Stimulated activated CD4-positive, alpha-beta T cell treated with anti-CD3 and anti-CD28 coated beads, Interleukin-1b, Interleukin-23, amount 100 ng/mL, for 4 hours (primary cell): ENCODE results near the gene NCAM2.

Experiments
- DNase-seq, 2 donors: peaks; one replicate each; pipeline ENCODE4 v3.0.0-alpha.2; 2020; ENCODE audit warnings: low read depth in 2 of 2

The NCAM2 gene

GRCh38 chr21:21028275-21028820 is 30.1 kb downstream of the NCAM2 start:
- DNase-seq, result no peak

- no peak for DNase-seq
These were observed 31.0 kb downstream of the NCAM2 start for GRCh38 chr21:21029164-21029563.

DNA sequence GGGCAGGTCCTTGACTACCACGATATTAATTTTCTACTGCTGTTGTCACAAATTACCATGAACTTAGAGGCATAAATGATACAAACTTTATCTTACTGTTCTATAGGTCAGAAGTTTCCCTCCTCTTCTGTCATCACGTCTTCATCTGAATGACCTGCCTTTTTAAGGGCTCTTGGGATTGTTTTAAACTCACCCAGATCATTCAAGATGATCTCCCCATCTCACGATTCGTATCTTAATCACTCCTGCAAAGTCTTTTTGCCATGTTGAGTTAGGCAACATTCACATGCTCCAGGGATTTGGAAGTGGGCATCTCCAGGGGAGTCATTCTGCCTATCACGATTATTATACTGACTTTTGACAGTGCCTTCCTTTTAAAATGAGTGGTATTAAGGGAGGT is 32.1 kb downstream of the NCAM2 start:
- DNase-seq, result no peak

GRCh38 chr21:21034036-21034435 is 35.8 kb downstream of the NCAM2 start:
- DNase-seq, result no peak

DNA sequence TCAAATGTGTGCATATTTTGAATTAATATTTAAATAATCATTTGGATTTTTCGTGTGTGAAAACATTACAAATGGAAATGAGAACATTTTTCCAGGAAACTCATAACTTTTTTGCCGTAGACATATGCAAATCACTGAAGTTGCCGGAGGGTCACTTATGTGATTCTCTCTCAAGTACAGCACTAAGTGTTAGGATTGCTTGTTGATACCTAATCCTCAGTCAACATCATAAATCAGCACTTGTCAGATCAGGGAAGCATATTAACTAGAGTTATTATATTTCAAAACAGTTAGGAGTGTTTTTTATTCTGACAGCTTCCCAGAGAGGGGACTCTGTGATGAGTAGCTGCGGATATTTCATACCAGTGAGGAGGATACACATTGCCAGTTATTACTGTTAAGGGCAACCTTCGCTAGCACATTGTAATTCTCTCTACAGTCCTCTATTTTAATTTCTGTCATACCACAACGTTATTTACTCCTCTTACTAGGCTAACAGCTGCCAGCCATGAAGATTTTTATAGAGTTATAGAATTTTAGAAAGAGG is 41.5 kb downstream of the NCAM2 start:
- DNase-seq, result no peak

GRCh38 chr21:21045518-21045917 is 47.3 kb downstream of the NCAM2 start:
- no peak for DNase-seq

GRCh38 chr21:21046063-21046462 is 47.9 kb downstream of the NCAM2 start:
- no peak for DNase-seq

DNA sequence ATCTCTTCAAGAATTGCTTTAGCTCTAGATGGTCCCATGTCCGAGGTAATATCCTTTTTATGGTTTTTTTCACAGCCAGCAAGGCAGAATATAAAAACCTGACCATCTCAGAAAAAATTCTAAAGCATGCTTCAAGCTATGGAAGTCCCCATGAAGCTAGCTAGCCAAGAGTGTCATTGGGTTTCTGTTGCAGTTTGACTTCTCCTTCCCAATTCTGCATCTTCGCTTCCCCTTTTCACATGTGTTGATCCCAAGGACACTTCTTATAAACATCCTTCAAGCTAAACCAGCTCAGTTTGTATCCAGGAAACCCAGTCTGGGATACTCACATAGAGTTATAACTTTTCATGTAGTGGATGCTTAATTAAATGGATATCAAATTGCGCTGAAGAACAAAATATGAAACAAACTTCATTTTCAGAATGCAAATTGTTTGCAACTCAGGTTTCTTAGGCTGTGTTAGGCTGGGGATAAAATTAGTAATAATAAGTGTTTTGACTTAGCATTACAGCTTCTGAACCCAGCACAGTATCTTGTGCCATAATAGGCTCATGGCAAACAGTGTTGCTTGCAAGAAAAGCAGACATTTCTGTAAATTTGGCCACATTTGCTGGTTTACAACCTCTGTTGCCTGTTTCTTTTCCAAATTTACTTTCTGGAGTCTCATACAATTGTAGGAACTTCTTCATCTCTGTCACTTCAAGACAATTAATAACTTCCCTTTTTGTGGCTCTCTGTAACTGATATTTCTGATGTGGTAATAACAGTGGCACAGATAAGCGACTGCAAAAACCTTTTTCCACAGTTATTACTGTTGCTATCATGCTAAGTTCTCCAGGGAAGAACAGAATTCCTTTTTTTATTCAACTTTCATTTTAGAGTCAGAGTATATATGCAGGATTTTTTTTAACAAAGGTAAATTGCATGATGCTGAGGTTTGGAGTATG is 53.2 kb downstream of the NCAM2 start:
- no peak for DNase-seq

GRCh38 chr21:21052672-21053071 is 54.5 kb downstream of the NCAM2 start:
- no peak for DNase-seq

DNA sequence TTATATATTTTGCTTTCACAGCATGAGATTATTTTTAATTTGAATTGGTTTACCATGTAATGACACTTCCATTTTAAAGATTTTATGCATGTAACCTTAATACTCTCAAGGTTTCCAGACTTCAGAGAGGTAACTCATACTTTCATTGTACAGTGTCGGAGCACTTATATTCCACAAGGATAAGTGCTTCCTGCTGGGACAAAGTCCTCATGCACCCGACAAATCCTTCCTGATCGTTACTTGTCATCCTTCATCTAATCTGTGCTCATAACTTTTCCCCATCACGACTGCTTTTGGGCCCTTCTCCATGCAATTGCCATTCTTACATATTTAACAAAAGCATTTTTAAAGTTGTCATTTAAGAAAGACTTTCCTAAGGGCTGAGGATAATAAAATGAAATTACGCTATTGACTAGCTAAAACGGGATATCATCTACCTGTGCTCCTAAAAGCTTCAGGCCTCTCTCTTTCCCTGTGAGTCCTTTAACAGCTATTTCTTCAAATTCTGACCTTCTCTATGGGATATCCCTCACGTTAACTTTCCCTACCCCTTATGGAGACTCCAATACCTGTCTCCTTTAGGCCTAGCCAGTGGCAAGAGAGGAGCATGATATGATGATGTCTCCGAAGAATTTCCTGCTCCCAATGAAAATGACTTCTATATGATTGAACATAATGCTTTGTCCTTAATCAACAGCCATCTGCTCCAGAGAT is 59.3 kb downstream of the NCAM2 start:
- DNase-seq, result no peak

- DNase-seq, result no peak
These were observed 65.6 kb downstream of the NCAM2 start for GRCh38 chr21:21063828-21064227.

- DNase-seq, result no peak
These were observed 66.1 kb downstream of the NCAM2 start for GRCh38 chr21:21064353-21064752.

- DNase-seq, result no peak
These were observed 69.2 kb downstream of the NCAM2 start for GRCh38 chr21:21067375-21067774.

- DNase-seq, result no peak
These were observed 76.1 kb downstream of the NCAM2 start for GRCh38 chr21:21074305-21074704.

GRCh38 chr21:21076051-21076450 is 77.8 kb downstream of the NCAM2 start:
- DNase-seq, result no peak

DNA sequence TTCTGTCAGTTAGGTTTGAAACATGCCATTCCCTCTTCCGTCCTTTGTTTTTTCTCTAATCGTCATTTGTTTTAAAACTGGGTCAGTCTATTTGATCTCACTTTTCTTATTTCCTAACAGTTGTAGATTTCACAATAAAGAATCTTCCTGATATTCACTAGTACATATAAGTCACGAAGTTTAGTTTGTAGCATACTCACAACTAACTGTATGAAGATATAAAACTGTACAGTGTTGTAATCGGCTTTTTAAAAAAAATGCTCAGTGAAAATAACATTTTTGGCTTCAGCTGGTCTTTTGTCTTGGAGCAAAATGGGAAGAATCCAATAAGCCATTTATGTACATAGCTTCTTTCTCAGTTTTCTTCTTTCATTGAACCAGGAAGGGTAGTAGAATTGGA is 78.3 kb downstream of the NCAM2 start:
- DNase-seq, result no peak

DNA sequence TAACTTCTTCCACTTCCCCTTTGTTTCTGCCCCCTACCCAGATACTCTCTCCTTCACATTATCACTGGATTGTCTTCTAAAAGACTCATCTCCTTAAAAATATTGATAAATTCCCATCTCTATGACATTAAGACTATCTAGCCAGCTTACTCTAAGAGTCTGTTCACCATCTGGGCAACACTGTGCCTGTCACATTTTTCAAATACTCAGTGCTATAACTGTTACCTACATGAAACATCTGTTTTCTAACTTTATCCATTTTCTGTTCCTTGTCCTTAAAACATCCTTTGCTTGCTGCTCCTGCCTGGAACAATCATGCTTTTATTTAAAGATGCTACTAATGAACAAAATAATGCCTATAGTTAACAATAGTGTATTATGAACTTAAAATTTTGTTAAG is 81.4 kb downstream of the NCAM2 start:
- no peak for DNase-seq

- DNase-seq, result no peak
These were observed 86.0 kb downstream of the NCAM2 start for GRCh38 chr21:21084179-21084578.

GRCh38 chr21:21085206-21085605 is 87.0 kb downstream of the NCAM2 start:
- DNase-seq, result no peak

GRCh38 chr21:21096956-21097355 is 98.7 kb downstream of the NCAM2 start:
- no peak for DNase-seq

DNA sequence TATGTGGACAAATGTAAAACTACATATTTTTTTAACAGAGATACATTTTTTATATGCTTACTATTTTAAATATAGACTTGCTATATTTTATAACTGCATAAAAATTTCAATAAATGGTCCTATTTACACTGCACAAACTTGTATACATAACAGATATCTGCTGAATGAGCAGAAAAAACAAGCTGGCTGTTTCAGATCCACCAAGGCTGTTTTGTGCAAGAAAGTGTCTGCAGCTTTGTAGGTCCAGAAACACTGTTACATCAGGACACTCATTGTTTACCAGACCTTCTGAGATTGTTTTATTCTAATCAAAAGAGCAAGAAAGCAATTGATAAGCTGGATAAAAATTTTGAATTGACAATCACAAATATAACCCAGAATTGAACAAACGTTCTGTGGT is 99.3 kb downstream of the NCAM2 start:
- no peak for DNase-seq

DNA sequence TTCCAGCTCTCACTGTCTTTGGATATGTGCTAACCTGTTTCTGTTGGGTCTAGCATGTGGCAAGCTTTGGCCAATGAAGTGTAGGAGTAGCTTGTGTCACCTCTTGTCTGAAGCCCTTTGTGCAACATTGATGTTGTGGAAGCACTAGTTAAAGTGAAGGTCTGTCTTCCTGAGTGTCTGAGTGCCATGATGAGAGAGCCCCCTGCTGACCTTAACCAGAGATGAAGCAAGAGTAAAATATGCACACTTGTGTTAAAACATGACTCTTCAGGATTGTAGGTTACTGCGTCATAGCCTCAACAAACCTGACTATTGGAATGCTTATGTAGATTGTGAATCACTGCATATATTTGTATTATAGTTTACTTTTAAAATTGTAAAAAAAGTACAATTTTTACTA is 103.7 kb downstream of the NCAM2 start:
- DNase-seq, result no peak

DNA sequence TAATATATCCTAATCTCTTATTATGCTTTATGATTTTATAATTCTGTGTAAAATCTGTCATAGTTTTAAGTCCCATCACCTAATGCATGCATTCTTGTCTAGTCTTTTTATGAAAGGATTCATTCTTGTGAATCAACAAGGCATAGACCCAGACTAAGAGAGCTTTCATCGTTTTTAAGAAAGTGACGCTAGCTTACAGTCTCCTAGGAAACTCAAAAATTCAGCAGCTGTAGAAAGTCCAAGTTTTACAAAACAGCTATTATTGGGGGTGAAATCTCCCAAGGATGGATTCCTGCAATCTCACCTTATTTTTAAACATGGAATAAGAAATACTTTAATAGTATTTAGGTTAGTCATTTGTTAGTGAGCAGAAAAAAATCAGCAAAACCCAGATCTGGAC is 104.7 kb downstream of the NCAM2 start:
- DNase-seq, result no peak
